Measurements from ENCODE around the gene GRIA1. TPM values are rescaled to one million over a fixed set of nuclear protein-coding genes. Genes with fewer than 3 reads are reported as not detected.
"Not testable (repeated sequence)": the region's sequence is repeated elsewhere in the genome, so short reads cannot be mapped to it uniquely, and the experiment has no call there.

The GRIA1 gene
- total RNA-seq, 2 donors from 2014 or later: not detected

DNA sequence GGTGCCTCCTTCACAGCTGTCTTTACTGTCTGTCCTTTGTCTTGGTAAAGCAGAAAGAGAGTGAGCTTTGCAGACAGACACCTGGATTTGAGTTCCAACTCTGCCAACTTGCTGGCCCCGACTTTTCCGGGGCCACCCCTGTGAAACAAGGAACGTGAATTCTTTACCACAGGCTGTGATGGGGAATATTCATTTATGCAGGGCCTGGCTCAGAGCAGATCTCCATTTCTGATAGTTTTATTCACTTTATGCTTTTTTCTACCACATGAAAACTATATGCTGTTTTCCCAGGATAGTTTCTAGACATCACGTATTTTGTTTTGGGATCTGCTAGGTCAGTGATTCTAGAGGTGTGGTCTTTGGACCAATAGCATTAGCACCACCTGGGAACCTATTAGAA is 211.8 kb downstream of the GRIA1 start:
- no peaks in the 10 kb centered on the region for H3K36me3 Mint-ChIP-seq (ENCODE audit: low read depth)
- H3K4me3 Mint-ChIP-seq: no peak overlapping the region
- no peak for ATAC-seq (replicated peaks)
- H3K4me1 Mint-ChIP-seq: no peaks in the 10 kb centered on the region
- H3K9me3 Mint-ChIP-seq: no peaks in the 10 kb centered on the region
- no peaks in the 10 kb centered on the region for H3K27me3 Mint-ChIP-seq
- no peak overlapping the region for H3K27ac Mint-ChIP-seq

GRCh38 chr5:153704110-153704509 is 213.6 kb downstream of the GRIA1 start:
- no peaks in the 10 kb centered on the region for H3K27me3 Mint-ChIP-seq
- H3K4me1 Mint-ChIP-seq: no peaks in the 10 kb centered on the region
- no peak overlapping the region for H3K27ac Mint-ChIP-seq
- no peak for ATAC-seq (replicated peaks)
- no peaks in the 10 kb centered on the region for H3K36me3 Mint-ChIP-seq (ENCODE audit: low read depth)
- H3K4me3 Mint-ChIP-seq: no peak overlapping the region
- H3K9me3 Mint-ChIP-seq: no peaks in the 10 kb centered on the region

GRCh38 chr5:153707626-153708025 is 217.2 kb downstream of the GRIA1 start:
- H3K4me3 Mint-ChIP-seq: no peak overlapping the region
- H3K27me3 Mint-ChIP-seq: no peaks in the 10 kb centered on the region
- no peak overlapping the region for H3K27ac Mint-ChIP-seq
- H3K9me3 Mint-ChIP-seq: no peaks in the 10 kb centered on the region
- no peaks in the 10 kb centered on the region for H3K36me3 Mint-ChIP-seq (ENCODE audit: low read depth)
- no peak for ATAC-seq (replicated peaks)
- H3K4me1 Mint-ChIP-seq: no peaks in the 10 kb centered on the region

- H3K27ac Mint-ChIP-seq: no peak overlapping the region
- no peak overlapping the region for H3K4me3 Mint-ChIP-seq
- H3K4me1 Mint-ChIP-seq: no peaks in the 10 kb centered on the region
- H3K27me3 Mint-ChIP-seq: no peaks in the 10 kb centered on the region
- no peaks in the 10 kb centered on the region for H3K36me3 Mint-ChIP-seq (ENCODE audit: low read depth)
- no peak for ATAC-seq (replicated peaks)
- peaks cover 4% of the 10 kb centered on the region for H3K9me3 Mint-ChIP-seq
Measured at GRCh38 chr5:153711755-153712154, 221.3 kb downstream of the GRIA1 start.

GRCh38 chr5:153712946-153713345 is 222.5 kb downstream of the GRIA1 start:
- Mint-ChIP-seq H3K4me1 (no peaks in the 10 kb centered on the region), H3K27ac (no peak overlapping the region), H3K27me3 (no peaks in the 10 kb centered on the region), H3K36me3 (ENCODE audit: low read depth) (no peaks in the 10 kb centered on the region), H3K4me3 (no peak overlapping the region), H3K9me3 (peaks cover 4% of the 10 kb centered on the region)
- no peak for ATAC-seq (replicated peaks)

DNA sequence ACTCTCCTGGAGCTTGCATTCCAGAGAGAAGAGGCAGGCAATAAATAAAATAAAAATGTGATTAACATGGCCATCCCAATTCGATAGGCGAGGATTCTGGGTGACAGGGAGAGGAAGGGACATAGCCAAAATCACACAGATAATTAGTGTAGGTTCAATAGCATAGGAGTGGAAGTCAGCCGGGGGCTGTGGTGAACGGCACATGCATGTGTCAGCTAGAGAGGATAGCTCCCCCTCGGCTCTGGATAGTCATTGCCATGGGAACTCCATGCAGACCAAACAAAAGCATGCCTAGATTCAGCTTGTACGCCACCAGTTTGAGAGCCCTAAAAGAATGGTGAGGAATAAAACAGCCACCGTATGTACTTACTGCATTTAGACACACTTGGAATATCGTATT is 223.5 kb downstream of the GRIA1 start:
- Mint-ChIP-seq H3K27ac (no peak overlapping the region), H3K36me3 (ENCODE audit: low read depth) (no peaks in the 10 kb centered on the region), H3K4me1 (no peaks in the 10 kb centered on the region), H3K27me3 (no peaks in the 10 kb centered on the region), H3K4me3 (no peak overlapping the region), H3K9me3 (peaks cover 4% of the 10 kb centered on the region)
- no peak for ATAC-seq (replicated peaks)

DNA sequence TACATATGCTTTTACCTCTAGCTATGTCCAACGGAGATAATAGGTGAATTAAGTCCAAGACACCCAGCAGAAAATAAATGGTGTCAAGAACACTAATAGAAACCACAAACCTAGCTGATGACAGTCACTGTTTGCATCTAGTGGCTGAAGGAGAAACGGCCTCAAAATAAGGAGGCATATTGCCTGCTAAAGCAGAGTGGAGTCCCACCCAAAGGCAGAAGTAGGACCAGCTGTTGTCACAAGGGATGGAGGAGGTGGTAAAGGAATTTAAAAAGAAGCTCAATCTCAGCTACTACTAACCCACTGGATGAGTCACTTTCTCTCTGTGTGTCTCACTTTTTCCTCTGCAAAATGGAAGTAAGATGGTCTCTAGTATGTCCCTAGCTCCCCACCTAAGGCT is 224.3 kb downstream of the GRIA1 start:
- Mint-ChIP-seq H3K27me3 (no peaks in the 10 kb centered on the region), H3K4me3 (no peak overlapping the region), H3K36me3 (ENCODE audit: low read depth) (no peaks in the 10 kb centered on the region), H3K27ac (no peak overlapping the region), H3K9me3 (peaks cover 4% of the 10 kb centered on the region), H3K4me1 (no peaks in the 10 kb centered on the region)
- ATAC-seq (replicated peaks): no peak

GRCh38 chr5:153717287-153717686 is 226.8 kb downstream of the GRIA1 start:
- Mint-ChIP-seq H3K27me3 (no peaks in the 10 kb centered on the region), H3K4me1 (no peaks in the 10 kb centered on the region), H3K9me3 (peaks cover 4% of the 10 kb centered on the region), H3K4me3 (no peak overlapping the region), H3K36me3 (ENCODE audit: low read depth) (no peaks in the 10 kb centered on the region), H3K27ac (no peak overlapping the region)
- ATAC-seq (replicated peaks): no peak

DNA sequence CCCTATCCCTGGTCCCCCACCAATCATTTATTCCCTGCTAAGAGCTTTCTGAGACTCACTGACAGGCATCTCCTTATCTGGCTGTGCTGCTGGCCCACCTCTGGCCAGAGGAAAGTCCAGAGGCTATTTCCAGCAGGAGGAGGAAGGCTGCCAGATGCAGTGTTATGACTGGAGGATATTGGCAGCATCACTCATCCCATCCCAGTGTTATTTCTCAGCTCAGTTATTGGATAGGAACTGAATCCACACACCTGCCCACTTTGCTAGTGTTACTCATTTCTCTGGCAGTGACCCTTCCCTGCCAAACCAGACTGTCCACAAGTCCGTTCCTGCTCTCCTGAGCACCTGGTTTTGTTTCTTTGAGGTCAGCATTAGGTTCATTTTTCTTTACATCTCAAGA is 228.2 kb downstream of the GRIA1 start:
- Mint-ChIP-seq H3K27me3 (no peaks in the 10 kb centered on the region), H3K4me1 (no peaks in the 10 kb centered on the region), H3K9me3 (peaks cover 4% of the 10 kb centered on the region), H3K36me3 (ENCODE audit: low read depth) (no peaks in the 10 kb centered on the region), H3K27ac (no peak overlapping the region), H3K4me3 (no peak overlapping the region)
- ATAC-seq (replicated peaks): no peak

GRCh38 chr5:153719324-153719723 is 228.9 kb downstream of the GRIA1 start:
- Mint-ChIP-seq H3K36me3 (ENCODE audit: low read depth) (no peaks in the 10 kb centered on the region), H3K27ac (no peak overlapping the region), H3K4me1 (no peaks in the 10 kb centered on the region), H3K4me3 (no peak overlapping the region), H3K9me3 (peaks cover 4% of the 10 kb centered on the region), H3K27me3 (no peaks in the 10 kb centered on the region)
- ATAC-seq (replicated peaks): no peak

- not testable (repeated sequence) for H3K4me1 Mint-ChIP-seq; ATAC-seq (replicated peaks); H3K4me3 Mint-ChIP-seq; H3K27ac Mint-ChIP-seq; H3K9me3 Mint-ChIP-seq; H3K36me3 Mint-ChIP-seq (ENCODE audit: low read depth); H3K27me3 Mint-ChIP-seq
Measured at GRCh38 chr5:153723022-153723610, 232.6 kb downstream of the GRIA1 start.

GRCh38 chr5:153742060-153742459 is 251.6 kb downstream of the GRIA1 start:
- Mint-ChIP-seq H3K36me3 (ENCODE audit: low read depth) (no peaks in the 10 kb centered on the region), H3K4me3 (no peak overlapping the region), H3K4me1 (no peaks in the 10 kb centered on the region), H3K9me3 (peaks cover 4% of the 10 kb centered on the region), H3K27me3 (peaks cover 10% of the 10 kb centered on the region), H3K27ac (no peak overlapping the region)
- ATAC-seq (replicated peaks): no peak

DNA sequence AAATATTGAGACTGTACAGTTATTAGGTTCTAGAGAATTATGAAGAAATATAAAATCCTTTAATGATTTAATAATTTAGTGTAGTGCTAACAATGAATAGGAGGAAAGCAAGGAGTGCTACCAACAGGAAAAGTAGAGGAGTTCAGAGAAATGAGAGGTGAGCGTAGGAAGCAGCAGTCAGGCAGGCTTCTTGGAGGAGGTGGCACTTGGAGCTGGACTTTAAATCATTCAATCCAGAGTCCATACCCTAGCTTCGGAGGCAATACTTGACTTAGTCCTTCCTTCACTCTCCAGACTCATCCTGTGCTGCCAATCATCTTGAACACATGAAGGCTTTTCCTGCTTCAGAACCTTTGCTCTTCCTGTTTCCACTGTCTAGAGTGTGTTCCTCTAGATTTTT is 254.3 kb downstream of the GRIA1 start:
- Mint-ChIP-seq H3K9me3 (peaks cover 3% of the 10 kb centered on the region), H3K4me1 (no peaks in the 10 kb centered on the region), H3K36me3 (ENCODE audit: low read depth) (no peaks in the 10 kb centered on the region), H3K4me3 (no peak overlapping the region), H3K27me3 (peaks cover 7% of the 10 kb centered on the region), H3K27ac (no peak overlapping the region)
- ATAC-seq (replicated peaks): no peak

- Mint-ChIP-seq H3K4me1 (no peaks in the 10 kb centered on the region), H3K4me3 (no peak overlapping the region), H3K9me3 (peaks cover 3% of the 10 kb centered on the region), H3K27ac (no peak overlapping the region), H3K36me3 (ENCODE audit: low read depth) (no peaks in the 10 kb centered on the region), H3K27me3 (peaks cover 7% of the 10 kb centered on the region)
- no peak for ATAC-seq (replicated peaks)
Measured at GRCh38 chr5:153745778-153746395, 255.4 kb downstream of the GRIA1 start.

- Mint-ChIP-seq H3K9me3 (peaks cover 3% of the 10 kb centered on the region), H3K4me3 (no peak overlapping the region), H3K27me3 (peaks cover 7% of the 10 kb centered on the region), H3K4me1 (no peaks in the 10 kb centered on the region), H3K36me3 (ENCODE audit: low read depth) (no peaks in the 10 kb centered on the region), H3K27ac (no peak overlapping the region)
- ATAC-seq (replicated peaks): no peak
Measured at GRCh38 chr5:153746440-153746839, 256.0 kb downstream of the GRIA1 start.

- Mint-ChIP-seq H3K36me3 (ENCODE audit: low read depth) (no peaks in the 10 kb centered on the region), H3K4me1 (no peaks in the 10 kb centered on the region), H3K4me3 (no peak overlapping the region), H3K27ac (no peak overlapping the region), H3K27me3 (peaks cover 4% of the 10 kb centered on the region), H3K9me3 (peaks cover 3% of the 10 kb centered on the region)
- no peak for ATAC-seq (replicated peaks)
Measured at GRCh38 chr5:153748823-153749222, 258.4 kb downstream of the GRIA1 start.
